Uterus (tissue), 4 donors: ENCODE measurements around the gene ZNF324. TPM values are rescaled to one million over a fixed set of nuclear protein-coding genes. Genes with fewer than 3 reads are reported as not detected.

ENCODE experiments used
- DNase-seq, 2 donors: peaks; one replicate each; pipeline ENCODE4 v3.0.0-alpha.2; 2019 to 2020
- H3K27ac ChIP-seq, 2 donors: fragments of 200-600 bp; sonication (generic); 1 replicate in 1 of 2; 2 replicates in 1 of 2; pipeline ENCODE4 v1.5.1; 2016 to 2018
- H3K27me3 ChIP-seq, 2 donors: fragments of 200-600 bp; sonication (generic); one replicate each; pipeline ENCODE4 v1.5.1; 2018 to 2019; ENCODE audit warnings: control low read depth in 1 of 2
- H3K36me3 ChIP-seq, 2 donors: fragments of 200-600 bp; sonication (generic); one replicate each; pipeline ENCODE4 v1.5.1; 2019; ENCODE audit warnings: control low read depth in 1 of 2
- H3K4me1 ChIP-seq, 2 donors: fragments of 200-600 bp; sonication (generic); one replicate each; pipeline ENCODE4 v1.5.1; 2018 to 2019; ENCODE audit warnings: control low read depth in 1 of 2
- H3K4me3 ChIP-seq, 2 donors: fragments of 200-600 bp; sonication (generic); 1 replicate in 1 of 2; 2 replicates in 1 of 2; pipeline ENCODE4 v1.5.1; 2018 to 2019; ENCODE audit warnings: mild to moderate bottlenecking in 1 of 2
- H3K9me3 ChIP-seq, 2 donors: fragments of 200-600 bp; sonication (generic); one replicate each; pipeline ENCODE4 v1.5.1; 2019; ENCODE audit warnings: control low read depth in 1 of 2
- POLR2A ChIP-seq, 2 donors: fragments of 450-650 bp; IDR thresholded peaks; one replicate each; pipeline ENCODE4 v1.6.1; 2016; ENCODE audit warnings: antibody characterized with exemption in 2 of 2, mild to moderate bottlenecking in 1 of 2, moderate library complexity in 1 of 2
- intact Hi-C: fragments of 100-400 bp; cut with DNase I; formaldehyde crosslinking; loops from one replicate; pipeline ENCODE4 v1.15.1; 2023; ENCODE audit warnings: low total_unique reads
- total RNA-seq, 4 donors: library from RNA; depleted of rRNA in 3 of 4; stranded (reverse); fragments of >200 nt in 3 of 4; gene quantifications; one replicate each; pipeline versions ENCODE4 v1.1.0 to v1.2.4, GENCODE V29; 2014 to 2023
- TF ChIP-seq, protein P1 (sequence below), 4 experiments: fragments of 200-600 bp in 2 of 4; fragments of 450-650 bp in 2 of 4; sonication (generic) in 2 of 4; IDR thresholded peaks; one replicate each; pipeline ENCODE4 v1.5.1; 2016 to 2019; ENCODE audit warnings: antibody characterized with exemption in 4 of 4, mild to moderate bottlenecking in 2 of 4, moderate library complexity in 1 of 4
- donor health status: DM: yes; HTN: yes; CAD: no.

The ZNF324 gene
- total RNA-seq, 4 donors from 2014 or later = 2.9 to 75.1 (median 27.1) TPM

DNA sequence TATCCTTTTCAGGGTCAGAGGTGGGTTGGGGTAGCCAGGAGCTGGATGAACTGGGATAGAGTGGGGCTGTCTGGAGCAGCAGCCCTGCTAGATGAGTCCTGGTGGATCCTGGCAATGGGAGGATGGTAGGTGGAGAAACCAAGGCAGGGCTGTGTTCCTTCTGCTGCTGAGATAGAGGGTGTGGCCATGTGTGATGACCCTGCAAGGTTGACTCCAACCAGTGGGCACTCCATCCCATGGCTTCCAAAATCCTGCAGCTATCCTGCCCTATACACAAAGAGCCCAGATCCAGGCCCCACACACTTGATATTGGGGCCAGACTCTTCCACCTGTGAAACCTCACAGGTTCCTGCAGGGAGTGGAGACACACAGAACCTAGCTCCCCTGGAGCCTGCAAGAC lies 6.9 kb downstream of the ZNF324 start:
- no peak for DNase-seq
- no peaks in the 10 kb centered on the region for H3K27me3 ChIP-seq
- peaks cover 0 to 5% of the 10 kb centered on the region in 2 donors for H3K4me1 ChIP-seq
- intact Hi-C loops = no loop called here
- H3K9me3 ChIP-seq = no peaks in the 10 kb centered on the region
- no peak for TF ChIP-seq POLR2A (IDR thresholded peaks at IDR 0.05)
- TF ChIP-seq, protein P1, sequence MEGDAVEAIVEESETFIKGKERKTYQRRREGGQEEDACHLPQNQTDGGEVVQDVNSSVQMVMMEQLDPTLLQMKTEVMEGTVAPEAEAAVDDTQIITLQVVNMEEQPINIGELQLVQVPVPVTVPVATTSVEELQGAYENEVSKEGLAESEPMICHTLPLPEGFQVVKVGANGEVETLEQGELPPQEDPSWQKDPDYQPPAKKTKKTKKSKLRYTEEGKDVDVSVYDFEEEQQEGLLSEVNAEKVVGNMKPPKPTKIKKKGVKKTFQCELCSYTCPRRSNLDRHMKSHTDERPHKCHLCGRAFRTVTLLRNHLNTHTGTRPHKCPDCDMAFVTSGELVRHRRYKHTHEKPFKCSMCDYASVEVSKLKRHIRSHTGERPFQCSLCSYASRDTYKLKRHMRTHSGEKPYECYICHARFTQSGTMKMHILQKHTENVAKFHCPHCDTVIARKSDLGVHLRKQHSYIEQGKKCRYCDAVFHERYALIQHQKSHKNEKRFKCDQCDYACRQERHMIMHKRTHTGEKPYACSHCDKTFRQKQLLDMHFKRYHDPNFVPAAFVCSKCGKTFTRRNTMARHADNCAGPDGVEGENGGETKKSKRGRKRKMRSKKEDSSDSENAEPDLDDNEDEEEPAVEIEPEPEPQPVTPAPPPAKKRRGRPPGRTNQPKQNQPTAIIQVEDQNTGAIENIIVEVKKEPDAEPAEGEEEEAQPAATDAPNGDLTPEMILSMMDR (IDR thresholded peaks at IDR 0.05) = no peak
- no peak overlapping the region for H3K4me3 ChIP-seq
- no peaks in the 10 kb centered on the region for H3K36me3 ChIP-seq
- no peak overlapping the region for H3K27ac ChIP-seq

DNA sequence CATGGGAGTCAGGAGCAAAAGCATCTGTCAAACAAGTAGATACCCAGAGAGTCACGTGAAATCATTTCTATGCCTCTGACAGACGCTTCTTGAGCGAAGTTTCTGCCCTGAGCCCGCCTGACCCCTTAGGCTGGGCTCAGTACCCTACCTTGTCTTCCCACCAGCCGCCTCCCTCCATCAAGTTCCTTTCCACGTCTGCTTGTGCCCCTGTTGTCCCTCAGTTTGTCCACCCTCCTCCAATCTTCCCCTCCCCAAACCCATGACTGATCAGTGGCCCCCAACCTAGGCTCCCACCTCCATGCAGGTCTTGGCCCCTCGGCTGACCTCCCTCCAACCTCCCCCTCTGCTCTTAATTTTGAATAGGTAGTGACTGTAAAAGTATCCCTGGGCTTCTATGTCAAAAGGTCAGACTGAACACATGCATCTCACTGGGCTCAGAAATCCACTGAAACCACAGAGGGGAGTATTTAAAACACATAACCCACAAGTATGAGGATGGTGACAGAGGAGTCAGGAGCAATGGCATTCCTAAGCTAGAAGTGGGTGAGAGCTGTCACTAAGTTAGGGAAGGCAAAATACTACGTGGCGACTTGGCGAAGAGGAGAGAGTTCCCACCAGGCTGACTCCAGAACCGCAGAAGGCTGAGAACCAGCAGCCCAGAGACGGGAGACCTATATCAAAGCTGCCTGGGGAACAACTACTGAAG lies 7.6 kb downstream of the ZNF324 start:
- no peak for DNase-seq
- Histone ChIP-seq H3K27ac (no peak overlapping the region), H3K9me3 (no peaks in the 10 kb centered on the region), H3K4me3 (no peak overlapping the region), H3K27me3 (no peaks in the 10 kb centered on the region), H3K36me3 (no peaks in the 10 kb centered on the region), H3K4me1 (peaks cover 0 to 5% of the 10 kb centered on the region in 2 donors)
- TF ChIP-seq POLR2A (IDR thresholded peaks at IDR 0.05) = no peak
- TF ChIP-seq, protein P1 (IDR thresholded peaks at IDR 0.05) = no peak
- intact Hi-C loops = no loop called here

DNA sequence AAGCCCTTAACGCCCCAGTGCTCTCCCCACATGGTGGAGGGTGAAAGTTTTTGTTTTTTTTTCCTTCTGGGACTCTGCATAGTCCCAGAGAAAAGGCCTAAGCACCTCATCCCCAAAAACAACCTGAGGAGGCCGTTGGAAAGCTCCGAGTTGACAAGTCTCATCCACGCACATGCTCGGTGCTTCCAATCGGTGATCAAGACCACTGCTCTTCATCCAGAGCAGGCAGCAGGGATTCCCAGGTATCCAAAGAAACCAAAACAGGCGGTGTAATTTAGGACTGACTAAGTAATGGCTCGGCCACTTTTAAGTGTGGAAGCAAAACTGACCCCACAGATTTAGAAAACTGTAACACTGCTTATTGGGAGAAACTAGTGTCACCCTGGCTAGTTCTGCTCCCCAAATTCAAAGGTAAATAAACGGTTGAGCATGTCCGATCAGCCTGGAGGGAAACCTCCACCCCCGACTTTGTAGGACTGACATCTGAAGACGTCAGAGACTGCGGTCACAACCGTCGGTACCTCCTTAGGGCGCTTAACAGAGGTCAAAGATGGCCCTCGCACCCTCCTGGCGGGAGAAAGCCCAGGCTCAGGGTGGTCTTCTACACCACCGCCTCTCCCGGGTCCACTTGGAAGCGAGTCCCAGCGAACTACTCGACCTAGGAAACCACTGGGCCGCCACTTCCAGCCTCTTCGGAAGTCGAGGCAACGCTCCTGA lies 8.3 kb downstream of the ZNF324 start:
- H3K36me3 ChIP-seq = no peaks in the 10 kb centered on the region
- intact Hi-C loops = no loop called here
- peak overlapping the region; percentile 84 to 87 for H3K27ac ChIP-seq
- H3K27me3 ChIP-seq = no peaks in the 10 kb centered on the region
- no peak for TF ChIP-seq POLR2A (IDR thresholded peaks at IDR 0.05)
- TF ChIP-seq, protein P1 (IDR thresholded peaks at IDR 0.05) = no peak
- no peak for DNase-seq
- H3K9me3 ChIP-seq = no peaks in the 10 kb centered on the region
- peak overlapping the region; percentile 55 to 58 for H3K4me3 ChIP-seq
- peaks cover 0 to 5% of the 10 kb centered on the region in 2 donors for H3K4me1 ChIP-seq

DNA sequence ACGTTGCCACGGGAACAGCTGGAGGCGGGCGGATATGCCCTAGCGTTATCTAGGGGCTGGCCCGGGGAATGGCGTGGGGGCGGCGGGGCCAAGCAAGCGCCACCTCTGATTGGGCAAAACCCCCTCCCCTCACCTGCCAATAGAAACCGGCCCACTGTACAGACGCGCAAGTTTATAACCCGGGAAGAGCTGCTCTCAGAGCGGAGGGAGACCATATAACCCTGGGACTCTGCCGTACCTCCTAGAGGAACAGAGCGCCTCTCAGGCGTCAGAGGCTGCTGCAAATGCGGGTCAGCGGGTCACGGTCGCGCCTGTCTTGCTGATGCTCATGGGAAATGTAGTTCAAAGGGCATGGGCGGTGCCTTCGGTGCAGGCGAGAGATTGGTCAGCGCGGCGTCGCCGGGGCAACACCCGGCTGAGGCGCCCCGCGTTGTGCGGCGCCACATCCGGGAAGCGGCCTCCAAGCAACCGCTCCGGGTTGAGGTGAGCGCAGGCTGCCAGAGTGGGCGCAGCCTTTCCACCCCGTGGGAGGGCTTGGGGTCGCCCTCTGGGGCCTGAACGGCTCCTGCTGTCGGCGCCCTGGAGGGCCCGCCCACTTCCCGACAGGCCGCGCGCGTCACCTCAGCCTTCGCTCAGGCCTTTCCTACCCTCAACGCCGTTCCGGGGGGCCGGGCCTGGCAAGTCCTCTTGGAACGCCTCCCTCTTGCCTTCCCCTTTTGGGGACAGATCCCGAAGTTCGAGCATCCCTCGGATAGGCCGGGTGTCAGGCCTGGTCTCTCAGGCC lies 9.0 kb downstream of the ZNF324 start, which contains the start of gene ZNF446:
TSS of gene ZNF446 (plus strand) at position 639 of the 784 bp plus-strand sequence. CDS start 867 bp downstream, outside the sequence.
- Histone ChIP-seq H3K9me3 (no peaks in the 10 kb centered on the region), H3K27me3 (no peaks in the 10 kb centered on the region), H3K27ac (peak within 1 kb of the TSS; percentile 84 to 87), H3K4me3 (peak within 1 kb of the TSS; percentile 55 to 58), H3K4me1 (peaks cover 0 to 5% of the 10 kb centered on the region in 2 donors), H3K36me3 (no peaks in the 10 kb centered on the region)
- peak in 1 of 2 donors; percentile 55 for TF ChIP-seq POLR2A (IDR thresholded peaks at IDR 0.05)
- TF ChIP-seq, protein P1 (IDR thresholded peaks at IDR 0.05) = peak in 1 of 4 experiments; percentile 4
- intact Hi-C loops = no loop called here
- peak; percentile 96 to 98 for DNase-seq
